Activated naive CD8-positive, alpha-beta T cell treated with anti-CD3 and anti-CD28 coated beads for 36 hours (primary cell): Measurements from ENCODE around the gene MYL3. TPM values are rescaled to one million over a fixed set of nuclear protein-coding genes. Genes with fewer than 3 reads are reported as not detected.
A peak's percentile ranks its signal among the peaks of the same experiment; 100 is the strongest.

Experiments used
- DNase-seq: peaks from one replicate; pipeline ENCODE4 v3.0.0; 2021
- H3K27ac Mint-ChIP-seq: one replicate; pipeline ENCODE4 v1.8.0; 2022; ENCODE audit warnings: mild to moderate bottlenecking, moderate library complexity, mixed read lengths
- H3K27me3 Mint-ChIP-seq: one replicate; pipeline ENCODE4 v1.8.0; 2022; ENCODE audit warnings: mild to moderate bottlenecking, mixed read lengths
- H3K36me3 Mint-ChIP-seq: one replicate; pipeline ENCODE4 v1.8.0; 2021; ENCODE audit warnings: mild to moderate bottlenecking, mixed read lengths
- H3K4me1 Mint-ChIP-seq: one replicate; pipeline ENCODE4 v1.8.0; 2021; ENCODE audit warnings: mixed read lengths
- H3K4me3 Mint-ChIP-seq: one replicate; pipeline ENCODE4 v1.8.0; 2022; ENCODE audit warnings: mild to moderate bottlenecking, moderate library complexity, mixed read lengths
- H3K9me3 Mint-ChIP-seq: one replicate; pipeline ENCODE4 v1.8.0; 2022; ENCODE audit warnings: mixed read lengths
- total RNA-seq, 2 experiments: library from RNA; stranded (reverse); gene quantifications; one replicate each; pipeline ENCODE4 v1.2.3, GENCODE V29; 2021

The MYL3 gene
- total RNA-seq, 2 experiments from 2014 or later = not detected

GRCh38 chr3:46866720-46867549 lies 3.7 kb upstream of the MYL3 start:
- no peaks in the 10 kb centered on the region for H3K36me3 Mint-ChIP-seq
- no peak overlapping the region for H3K4me3 Mint-ChIP-seq
- DNase-seq = peak; percentile 70
- H3K27me3 Mint-ChIP-seq = peaks cover 4% of the 10 kb centered on the region
- no peak overlapping the region for H3K27ac Mint-ChIP-seq
- no peaks in the 10 kb centered on the region for H3K4me1 Mint-ChIP-seq
- H3K9me3 Mint-ChIP-seq = no peaks in the 10 kb centered on the region

GRCh38 chr3:46866032-46866595 lies 2.9 kb upstream of the MYL3 start:
- Mint-ChIP-seq H3K4me1 (no peaks in the 10 kb centered on the region), H3K4me3 (no peak overlapping the region), H3K9me3 (no peaks in the 10 kb centered on the region), H3K27ac (no peak overlapping the region), H3K27me3 (peaks cover 4% of the 10 kb centered on the region), H3K36me3 (no peaks in the 10 kb centered on the region)
- DNase-seq = no peak

- peaks cover 4% of the 10 kb centered on the region for H3K27me3 Mint-ChIP-seq
- H3K4me1 Mint-ChIP-seq = no peaks in the 10 kb centered on the region
- no peak overlapping the region for H3K4me3 Mint-ChIP-seq
- DNase-seq = no peak
- no peaks in the 10 kb centered on the region for H3K36me3 Mint-ChIP-seq
- no peak overlapping the region for H3K27ac Mint-ChIP-seq
- no peaks in the 10 kb centered on the region for H3K9me3 Mint-ChIP-seq
These were observed 2.3 kb upstream of the MYL3 start for GRCh38 chr3:46865546-46865945.

GRCh38 chr3:46865031-46865507 lies 1.8 kb upstream of the MYL3 start:
- Mint-ChIP-seq H3K27ac (no peak overlapping the region), H3K36me3 (no peaks in the 10 kb centered on the region), H3K9me3 (no peaks in the 10 kb centered on the region), H3K27me3 (peaks cover 4% of the 10 kb centered on the region), H3K4me1 (no peaks in the 10 kb centered on the region), H3K4me3 (no peak overlapping the region)
- no peak for DNase-seq

- Mint-ChIP-seq H3K27ac (no peak overlapping the region), H3K9me3 (no peaks in the 10 kb centered on the region), H3K4me1 (no peaks in the 10 kb centered on the region), H3K27me3 (peaks cover 4% of the 10 kb centered on the region), H3K36me3 (no peaks in the 10 kb centered on the region), H3K4me3 (no peak overlapping the region)
- no peak for DNase-seq
These were observed 1.0 kb upstream of the MYL3 start for GRCh38 chr3:46864061-46864881.

- Mint-ChIP-seq H3K27me3 (peaks cover 4% of the 10 kb centered on the region), H3K27ac (no peak overlapping the region), H3K36me3 (no peaks in the 10 kb centered on the region), H3K4me3 (no peak overlapping the region), H3K4me1 (no peaks in the 10 kb centered on the region), H3K9me3 (no peaks in the 10 kb centered on the region)
- DNase-seq = no peak
These were observed 747 bp downstream of the MYL3 start for GRCh38 chr3:46862369-46863025.

- H3K4me3 Mint-ChIP-seq = no peak overlapping the region
- no peaks in the 10 kb centered on the region for H3K36me3 Mint-ChIP-seq
- peaks cover 2% of the 10 kb centered on the region for H3K27me3 Mint-ChIP-seq
- H3K9me3 Mint-ChIP-seq = no peaks in the 10 kb centered on the region
- no peaks in the 10 kb centered on the region for H3K4me1 Mint-ChIP-seq
- DNase-seq = no peak
- no peak overlapping the region for H3K27ac Mint-ChIP-seq
These were observed 1.5 kb downstream of the MYL3 start for GRCh38 chr3:46861605-46862368.

GRCh38 chr3:46860810-46861604 lies 2.2 kb downstream of the MYL3 start:
- H3K27ac Mint-ChIP-seq = no peak overlapping the region
- no peaks in the 10 kb centered on the region for H3K27me3 Mint-ChIP-seq

GRCh38 chr3:46860017-46860809 lies 3.0 kb downstream of the MYL3 start:
- Mint-ChIP-seq H3K36me3 (no peaks in the 10 kb centered on the region), H3K27me3 (no peaks in the 10 kb centered on the region), H3K4me3 (no peak overlapping the region), H3K27ac (no peak overlapping the region), H3K4me1 (no peaks in the 10 kb centered on the region), H3K9me3 (no peaks in the 10 kb centered on the region)
- DNase-seq = no peak

More at GRCh38 chr3:46860810-46861604, 2.2 kb downstream of the MYL3 start:
- H3K4me1 Mint-ChIP-seq = no peaks in the 10 kb centered on the region
- H3K9me3 Mint-ChIP-seq = no peaks in the 10 kb centered on the region
- H3K4me3 Mint-ChIP-seq = no peak overlapping the region
- H3K36me3 Mint-ChIP-seq = no peaks in the 10 kb centered on the region
- no peak for DNase-seq

GRCh38 chr3:46859001-46859710 lies 4.1 kb downstream of the MYL3 start:
- no peaks in the 10 kb centered on the region for H3K4me1 Mint-ChIP-seq
- DNase-seq = no peak
- no peak overlapping the region for H3K27ac Mint-ChIP-seq
- H3K9me3 Mint-ChIP-seq = no peaks in the 10 kb centered on the region
- H3K27me3 Mint-ChIP-seq = no peaks in the 10 kb centered on the region
- H3K4me3 Mint-ChIP-seq = no peak overlapping the region
- H3K36me3 Mint-ChIP-seq = no peaks in the 10 kb centered on the region

GRCh38 chr3:46858456-46858855 lies 4.8 kb downstream of the MYL3 start:
- no peaks in the 10 kb centered on the region for H3K4me1 Mint-ChIP-seq
- no peak overlapping the region for H3K27ac Mint-ChIP-seq
- no peaks in the 10 kb centered on the region for H3K27me3 Mint-ChIP-seq
- no peaks in the 10 kb centered on the region for H3K9me3 Mint-ChIP-seq
- no peaks in the 10 kb centered on the region for H3K36me3 Mint-ChIP-seq
- DNase-seq = no peak
- no peak overlapping the region for H3K4me3 Mint-ChIP-seq

GRCh38 chr3:46857485-46858341 lies 5.5 kb downstream of the MYL3 start:
- H3K9me3 Mint-ChIP-seq = no peaks in the 10 kb centered on the region
- no peaks in the 10 kb centered on the region for H3K27me3 Mint-ChIP-seq
- H3K27ac Mint-ChIP-seq = no peak overlapping the region
- DNase-seq = no peak
- no peaks in the 10 kb centered on the region for H3K4me1 Mint-ChIP-seq
- no peak overlapping the region for H3K4me3 Mint-ChIP-seq
- no peaks in the 10 kb centered on the region for H3K36me3 Mint-ChIP-seq
